Activated naive CD4-positive, alpha-beta T cell treated with anti-CD3 and anti-CD28 coated beads for 36 hours (primary cell): ENCODE data around the gene LY6G6D. TPM values are rescaled to one million over a fixed set of nuclear protein-coding genes. Genes with fewer than 3 reads are reported as not detected.
A peak's percentile ranks its signal among the peaks of the same experiment; 100 is the strongest.

Experiments used
- CTCF ChIA-PET: fragments of 350-600 bp; sonication (Branson Sonifier 250); formaldehyde crosslinking; loops from one replicate; lab custom pipeline; 2021; ENCODE audit warnings: antibody characterized with exemption; lab: Charles Lee
- DNase-seq: peaks from one replicate; pipeline ENCODE4 v3.0.0-alpha.2; 2020
- H3K27ac Mint-ChIP-seq: one replicate; pipeline ENCODE4 v1.8.0; 2021; ENCODE audit warnings: mild to moderate bottlenecking, mixed read lengths
- H3K27me3 Mint-ChIP-seq: one replicate; pipeline ENCODE4 v1.8.0; 2021; ENCODE audit warnings: low read depth, mixed read lengths
- H3K36me3 Mint-ChIP-seq: one replicate; pipeline ENCODE4 v1.8.0; 2021; ENCODE audit warnings: low read depth, mixed read lengths
- H3K4me1 Mint-ChIP-seq: one replicate; pipeline ENCODE4 v1.8.0; 2021; ENCODE audit warnings: low read depth, mixed read lengths
- H3K4me3 Mint-ChIP-seq: one replicate; pipeline ENCODE4 v1.8.0; 2021; ENCODE audit warnings: mild to moderate bottlenecking, moderate library complexity, mixed read lengths
- H3K9me3 Mint-ChIP-seq: one replicate; pipeline ENCODE4 v1.8.0; 2021; ENCODE audit warnings: mixed read lengths
- intact Hi-C: fragments of 100-400 bp; cut with micrococcal nuclease; formaldehyde crosslinking; loops from one replicate; pipeline ENCODE4 v1.15.1; 2023
- total RNA-seq, 2 experiments: library from RNA; stranded (reverse); gene quantifications; one replicate each; pipeline ENCODE4 v1.2.3, GENCODE V29; 2021

LY6G6D gene
- total RNA-seq, 2 experiments from 2014 or later: not detected

DNA sequence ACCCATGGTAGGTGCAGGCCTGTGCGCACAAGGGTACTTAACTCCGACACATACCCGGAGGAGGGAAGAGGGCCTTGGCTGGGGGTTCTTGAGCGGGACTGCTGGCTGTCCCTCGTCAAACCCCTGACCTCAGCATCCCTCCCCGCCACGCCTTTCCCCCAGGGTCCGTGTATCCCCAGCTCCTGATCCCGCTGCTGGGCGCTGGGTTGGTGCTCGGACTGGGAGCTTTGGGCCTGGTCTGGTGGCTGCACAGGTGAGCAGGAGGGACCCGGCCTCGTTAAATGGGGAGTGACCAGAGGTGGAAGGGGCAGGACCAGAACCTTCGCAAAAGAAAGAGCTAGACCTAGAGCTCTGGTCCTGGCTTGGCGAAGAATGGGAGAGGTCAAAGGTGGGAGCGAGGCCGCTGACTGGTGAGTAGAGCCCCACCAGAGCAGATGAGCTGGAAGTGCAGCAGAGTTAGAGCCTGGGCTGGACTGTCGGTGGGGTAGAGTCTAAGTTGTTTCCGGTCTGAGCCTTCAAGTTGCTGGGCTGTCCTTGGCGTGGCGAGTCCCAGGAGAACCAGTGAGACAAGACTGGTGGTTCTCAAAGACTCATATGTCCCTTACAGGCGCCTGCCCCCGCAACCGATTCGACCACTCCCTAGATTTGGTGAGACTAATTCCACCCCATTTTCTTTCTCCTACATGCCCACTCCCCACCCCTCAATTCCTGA is 9.0 kb downstream of the LY6G6D start:
- Mint-ChIP-seq H3K4me1 (peaks cover 31% of the 10 kb centered on the region), H3K36me3 (peaks cover 3% of the 10 kb centered on the region), H3K4me3 (no peak overlapping the region), H3K27me3 (no peaks in the 10 kb centered on the region), H3K27ac (no peak overlapping the region), H3K9me3 (no peaks in the 10 kb centered on the region)
- CTCF ChIA-PET: interaction anchor here (1.0 kb wide), 1 partner anchor 46 kb away, joined by 4 read pairs; no protein-coding TSS in a partner anchor
- intact Hi-C loops: no loop called here
- no peak for DNase-seq

DNA sequence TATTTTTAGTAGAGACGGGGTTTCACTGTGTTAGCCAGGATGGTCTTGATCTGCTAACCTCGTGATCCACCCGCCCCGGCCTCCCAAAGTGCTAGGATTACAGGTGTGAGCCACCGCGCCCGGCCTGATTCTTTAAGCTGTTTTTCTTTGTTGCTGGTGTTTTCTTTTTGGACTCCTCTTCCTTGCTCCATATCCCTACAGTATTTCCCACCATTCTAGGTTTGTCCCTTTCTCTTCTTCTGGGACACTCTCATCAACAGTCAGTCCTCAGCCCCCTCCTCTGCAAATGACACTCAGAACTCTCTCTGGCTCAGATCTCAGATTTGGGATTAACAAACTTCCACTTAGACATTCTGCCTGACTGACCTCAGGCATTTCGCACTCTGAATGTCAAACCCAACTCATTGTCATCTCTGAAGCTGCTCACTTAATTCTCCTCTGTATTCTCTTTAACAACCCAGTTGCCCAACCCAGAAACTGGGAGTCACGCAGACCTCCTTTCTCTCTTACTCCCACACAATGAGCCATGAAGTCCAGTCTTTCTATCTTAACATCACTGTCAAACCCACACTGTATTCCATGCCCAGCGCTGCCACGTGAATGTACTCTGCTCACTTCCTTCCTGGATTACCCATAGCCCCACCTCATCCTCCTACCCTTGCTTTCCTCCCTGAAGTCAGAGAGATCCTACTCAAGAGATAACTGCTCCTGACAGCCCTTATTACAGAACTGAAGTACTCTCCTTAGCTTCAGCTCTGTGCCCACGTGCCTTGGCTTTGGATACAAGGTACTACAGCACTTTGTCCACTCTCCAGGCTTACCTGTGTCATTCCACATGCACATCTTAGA is 10.6 kb downstream of the LY6G6D start:
- H3K4me1 Mint-ChIP-seq: peaks cover 44% of the 10 kb centered on the region
- no peaks in the 10 kb centered on the region for H3K9me3 Mint-ChIP-seq
- intact Hi-C loops: no loop called here
- no peak for DNase-seq
- H3K27ac Mint-ChIP-seq: no peak overlapping the region
- CTCF ChIA-PET: interaction anchor here (0.7 to 2.2 kb wide), 3 partner anchors 9 to 92 kb away, joined by 3 to 5 read pairs (median 4); no protein-coding TSS in a partner anchor
- no peaks in the 10 kb centered on the region for H3K27me3 Mint-ChIP-seq
- no peak overlapping the region for H3K4me3 Mint-ChIP-seq
- peaks cover 3% of the 10 kb centered on the region for H3K36me3 Mint-ChIP-seq

GRCh38 chr6:31727034-31727716 is 12.0 kb downstream of the LY6G6D start:
- DNase-seq: peak; percentile 57
- H3K4me3 Mint-ChIP-seq: no peak overlapping the region
- H3K4me1 Mint-ChIP-seq: peaks cover 46% of the 10 kb centered on the region
- peaks cover 9% of the 10 kb centered on the region for H3K36me3 Mint-ChIP-seq
- CTCF ChIA-PET: interaction anchor here (0.6 to 3.4 kb wide), 7 partner anchors 10 to 196 kb away, joined by 3 to 22 read pairs (median 3); partner anchors contain the start of genes ABHD16A and CLIC1
- intact Hi-C loops: no loop called here
- H3K27ac Mint-ChIP-seq: peak overlapping the region; percentile 55
- no peaks in the 10 kb centered on the region for H3K27me3 Mint-ChIP-seq
- H3K9me3 Mint-ChIP-seq: no peaks in the 10 kb centered on the region

GRCh38 chr6:31727717-31728671 is 12.8 kb downstream of the LY6G6D start:
- Mint-ChIP-seq H3K36me3 (peaks cover 10% of the 10 kb centered on the region), H3K27ac (peak overlapping the region; percentile 55), H3K9me3 (no peaks in the 10 kb centered on the region), H3K4me3 (no peak overlapping the region), H3K27me3 (no peaks in the 10 kb centered on the region), H3K4me1 (peaks cover 46% of the 10 kb centered on the region)
- CTCF ChIA-PET: interaction anchor here (0.6 to 3.4 kb wide), 9 partner anchors 9 to 195 kb away, joined by 3 to 22 read pairs (median 3); partner anchors contain the start of genes ABHD16A and CLIC1
- intact Hi-C loops: loop anchor here (2.0 kb wide), 1 partner anchor 67 kb away; the partner anchor contains the start of gene VARS1
- no peak for DNase-seq

GRCh38 chr6:31728767-31729514 is 13.8 kb downstream of the LY6G6D start, which contains the start of gene DDAH2:
DDAH2 (minus strand) TSS chr6:31729299; CDS start chr6:31729161, 138 bp downstream.
- CTCF ChIA-PET: interaction anchor here (0.8 to 3.4 kb wide), 12 partner anchors 9 to 102 kb away, joined by 3 to 22 read pairs (median 4); partner anchors contain the start of genes CLIC1, LSM2, LY6G6D and MSH5

DNA sequence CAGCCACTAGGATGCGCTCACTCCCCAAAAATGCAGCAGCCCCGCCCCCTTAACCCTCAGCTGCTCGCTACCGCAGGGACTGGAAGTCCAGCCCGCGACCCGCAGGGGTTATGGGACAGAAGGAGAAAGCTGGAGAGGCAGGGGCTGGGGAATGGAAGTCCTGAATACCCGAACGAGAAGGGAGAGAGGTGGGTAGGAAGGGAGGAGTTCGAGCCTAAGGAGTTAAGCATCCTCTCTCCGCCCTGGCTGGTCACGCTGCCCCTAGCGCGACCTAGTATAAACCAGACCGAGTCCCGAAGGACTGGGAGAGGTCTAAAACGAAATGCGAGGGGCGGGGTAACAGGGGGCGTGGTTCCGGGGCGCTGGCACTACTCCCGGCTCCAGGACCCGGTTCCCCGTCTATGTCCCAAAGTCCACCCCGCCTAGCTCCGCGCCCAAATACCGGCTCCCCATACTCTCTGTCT is 14.4 kb downstream of the LY6G6D start:
- Mint-ChIP-seq H3K4me3 (peak overlapping the region; percentile 79), H3K4me1 (peaks cover 59% of the 10 kb centered on the region), H3K27ac (peak overlapping the region; percentile 72), H3K27me3 (no peaks in the 10 kb centered on the region), H3K9me3 (no peaks in the 10 kb centered on the region), H3K36me3 (peaks cover 25% of the 10 kb centered on the region)
- intact Hi-C loops: loop anchor here (1.0 to 2.0 kb wide), 4 partner anchors 9 to 101 kb away; partner anchors contain the start of gene VARS1
- peak; percentile 81 for DNase-seq
- CTCF ChIA-PET: interaction anchor here (0.7 to 3.4 kb wide), 14 partner anchors 8 to 223 kb away, joined by 3 to 22 read pairs (median 4); partner anchors contain the start of genes CLIC1, GPANK1, LSM2 and LY6G6D

More at GRCh38 chr6:31728767-31729514, 13.8 kb downstream of the LY6G6D start, which contains the start of gene DDAH2:
- intact Hi-C loops: loop anchor here (1.0 to 2.0 kb wide), 4 partner anchors 9 to 101 kb away; partner anchors contain the start of gene VARS1
- no peaks in the 10 kb centered on the region for H3K9me3 Mint-ChIP-seq
- no peaks in the 10 kb centered on the region for H3K27me3 Mint-ChIP-seq
- H3K4me1 Mint-ChIP-seq: peaks cover 54% of the 10 kb centered on the region
- H3K4me3 Mint-ChIP-seq: peak within 1 kb of the TSS; percentile 79
- peak within 1 kb of the TSS; percentile 72 for H3K27ac Mint-ChIP-seq
- DNase-seq: no peak
- peaks cover 20% of the 10 kb centered on the region for H3K36me3 Mint-ChIP-seq

DNA sequence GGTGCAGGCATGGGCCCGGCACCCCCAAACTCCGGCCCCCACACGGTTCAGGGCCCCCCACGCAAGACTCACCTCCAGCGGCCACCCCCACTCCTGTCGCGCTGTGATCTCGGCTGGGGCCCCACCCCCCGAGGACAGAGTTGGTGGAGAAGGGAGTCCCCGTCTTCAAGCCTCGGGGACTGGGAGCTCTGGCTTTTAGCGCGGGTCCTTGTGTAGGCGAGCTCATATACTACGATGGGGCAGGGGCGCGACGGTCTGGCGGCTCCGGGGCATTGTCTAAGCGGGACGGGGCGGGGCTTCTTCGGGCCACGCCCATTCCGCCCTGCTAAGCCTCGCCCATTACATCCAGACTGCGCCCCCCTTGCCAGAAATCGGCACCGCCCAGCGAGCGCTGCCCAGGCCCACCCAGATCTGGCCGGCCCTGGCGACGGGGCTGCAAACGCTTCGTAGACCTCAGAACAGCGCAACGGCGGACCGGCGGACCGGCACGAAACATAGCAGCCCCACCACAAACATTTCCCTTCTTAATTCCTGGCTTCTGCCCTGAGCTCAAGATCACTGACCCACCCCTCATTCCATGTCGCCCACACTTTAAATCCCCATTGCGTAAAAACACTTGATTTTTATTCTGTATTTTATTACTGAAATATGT is 15.0 kb downstream of the LY6G6D start:
- peak; percentile 60 for DNase-seq
- intact Hi-C loops: loop anchor here (1.0 to 2.0 kb wide), 4 partner anchors 8 to 100 kb away; partner anchors contain the start of gene VARS1
- Mint-ChIP-seq H3K4me1 (peaks cover 60% of the 10 kb centered on the region), H3K4me3 (peak overlapping the region; percentile 79), H3K27ac (peak overlapping the region; percentile 50), H3K9me3 (no peaks in the 10 kb centered on the region), H3K27me3 (no peaks in the 10 kb centered on the region), H3K36me3 (peaks cover 30% of the 10 kb centered on the region)
- CTCF ChIA-PET: interaction anchor here (0.7 to 3.4 kb wide), 14 partner anchors 7 to 222 kb away, joined by 3 to 22 read pairs (median 4); partner anchors contain the start of genes CLIC1, GPANK1, LSM2 and LY6G6D

- peaks cover 58% of the 10 kb centered on the region for H3K4me1 Mint-ChIP-seq
- CTCF ChIA-PET: interaction anchor here (0.7 to 2.9 kb wide), 9 partner anchors 10 to 222 kb away, joined by 3 to 12 read pairs (median 4); partner anchors contain the start of genes LSM2, LY6G6D and MSH5
- intact Hi-C loops: no loop called here
- peak overlapping the region; percentile 79 for H3K4me3 Mint-ChIP-seq
- no peak for DNase-seq
- H3K36me3 Mint-ChIP-seq: peaks cover 33% of the 10 kb centered on the region
- H3K27ac Mint-ChIP-seq: peak overlapping the region; percentile 50
- H3K27me3 Mint-ChIP-seq: no peaks in the 10 kb centered on the region
- H3K9me3 Mint-ChIP-seq: no peaks in the 10 kb centered on the region
Observed at GRCh38 chr6:31730631-31731086, 15.5 kb downstream of the LY6G6D start.

DNA sequence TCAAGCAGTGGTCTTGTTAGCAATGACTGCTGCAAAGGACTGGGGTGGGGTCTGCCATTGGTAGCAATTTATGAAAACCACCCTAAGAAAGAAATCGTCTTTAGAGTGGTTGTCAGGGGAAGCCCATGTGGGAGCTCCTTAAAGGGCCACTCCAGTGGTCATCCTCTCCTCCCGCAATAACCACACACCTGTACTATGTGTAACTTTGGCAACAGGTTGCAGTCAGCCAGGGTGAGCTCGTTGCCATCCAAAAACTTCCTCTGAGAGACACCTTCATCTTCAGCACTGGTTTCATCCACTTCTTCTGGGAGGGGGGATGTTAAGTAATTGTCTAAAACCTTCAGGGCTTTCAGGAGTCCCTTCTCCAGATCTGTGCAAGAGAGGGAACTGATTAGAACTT is 16.9 kb downstream of the LY6G6D start:
- H3K27ac Mint-ChIP-seq: peak overlapping the region; percentile 1
- no peaks in the 10 kb centered on the region for H3K27me3 Mint-ChIP-seq
- intact Hi-C loops: no loop called here
- CTCF ChIA-PET: interaction anchor here (1.0 to 2.9 kb wide), 2 partner anchors 17 to 38 kb away, joined by 4 to 12 read pairs; partner anchors contain the start of gene LY6G6D
- H3K36me3 Mint-ChIP-seq: peaks cover 37% of the 10 kb centered on the region
- peaks cover 51% of the 10 kb centered on the region for H3K4me1 Mint-ChIP-seq
- H3K4me3 Mint-ChIP-seq: no peak overlapping the region
- no peak for DNase-seq
- no peaks in the 10 kb centered on the region for H3K9me3 Mint-ChIP-seq
